GM18499 (cell line): ENCODE results near the gene KTN1.

Experiments
- ATAC-seq: cut with Tn5 transposase; IDR thresholded peaks from one replicate; pipeline ENCODE4 v1.9.1; 2021; ENCODE audit warnings: moderate number of reproducible peaks; ENCODE audit not compliant: insufficient read depth, unreplicated experiment

Gene KTN1

DNA sequence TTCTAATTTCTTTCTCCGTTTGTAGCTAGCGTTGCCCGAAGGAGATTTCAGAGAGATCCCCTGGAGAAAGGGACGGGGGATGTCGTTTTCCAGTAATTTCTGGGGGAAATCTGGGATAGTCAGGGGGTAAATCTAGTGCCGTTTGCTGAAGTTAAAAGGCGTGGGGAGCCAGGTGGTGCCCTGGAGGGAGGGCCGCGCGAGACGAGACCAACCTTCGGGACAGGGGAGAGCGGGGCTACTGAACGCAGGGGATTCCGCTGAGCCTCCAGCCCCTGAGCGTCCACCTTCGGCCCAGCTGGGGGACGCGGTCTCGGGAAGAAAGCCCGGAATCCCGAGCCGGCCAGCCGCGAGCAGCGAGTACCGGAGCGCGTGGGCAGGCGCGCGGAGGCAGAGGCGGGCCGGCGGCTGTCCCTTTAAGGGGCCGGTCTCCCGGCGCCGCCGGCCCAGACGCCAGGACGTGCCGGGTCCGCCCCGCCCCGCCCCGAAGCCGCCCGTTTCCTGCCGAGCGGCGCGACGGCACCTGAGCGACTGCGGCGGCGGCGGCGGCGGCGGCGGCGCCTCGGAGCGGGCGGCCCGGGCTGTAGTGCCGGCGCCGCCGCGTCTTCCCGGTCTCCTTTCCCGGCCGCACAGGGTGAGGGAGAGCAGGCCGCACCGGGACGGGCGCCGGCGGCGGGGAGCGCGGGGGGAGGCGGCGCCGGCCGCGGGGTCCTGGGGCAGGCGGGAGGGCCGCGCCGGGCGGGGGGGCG lies at the start of gene KTN1:
Gene KTN1 (plus strand): TSS at position 484 of the 746 bp plus-strand sequence. CDS start 31,842 bp downstream, outside the sequence.
- ATAC-seq: no peak

- no peak for ATAC-seq
Measured at GRCh38 chr14:55530464-55530863, 49.5 kb upstream of the KTN1 start.

DNA sequence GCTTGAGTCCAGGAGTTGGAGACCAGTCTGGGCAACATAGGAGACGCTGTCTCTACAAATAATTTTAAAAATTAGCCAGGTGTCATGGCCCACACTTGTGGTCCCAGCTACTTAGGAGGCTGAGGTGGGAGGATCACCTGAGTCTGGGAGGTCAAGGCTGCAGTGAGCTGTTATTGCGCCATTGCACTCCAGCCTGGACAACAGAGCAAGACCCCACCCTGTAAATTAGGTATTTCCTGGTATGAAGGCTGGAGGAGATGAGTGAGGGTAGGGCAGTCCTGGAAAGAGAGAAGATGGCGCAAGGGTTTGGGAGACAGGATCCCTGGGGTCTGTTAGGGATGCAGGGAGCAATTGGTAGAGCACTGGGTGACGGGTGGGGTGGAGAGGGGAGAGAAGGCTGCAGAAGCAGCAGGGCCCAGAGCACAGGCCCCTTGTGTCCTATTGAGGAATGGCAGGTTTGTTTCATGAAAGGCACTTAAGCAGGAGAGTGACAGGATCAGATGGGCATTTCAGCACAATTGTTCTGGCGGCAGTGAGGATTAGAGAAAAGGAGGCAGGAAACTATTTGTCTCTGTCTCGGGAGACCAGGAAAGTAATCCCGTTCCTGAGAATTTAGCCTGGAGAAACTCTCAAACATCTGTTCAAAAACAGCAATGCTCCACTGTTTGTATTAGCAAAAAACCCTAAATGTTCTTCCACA lies 47.2 kb upstream of the KTN1 start:
- ATAC-seq: no peak

GRCh38 chr14:55533960-55534359 lies 46.0 kb upstream of the KTN1 start:
- ATAC-seq: no peak

GRCh38 chr14:55535516-55536203 lies 44.3 kb upstream of the KTN1 start:
- no peak for ATAC-seq

- no peak for ATAC-seq
Measured at GRCh38 chr14:55536204-55536708, 43.8 kb upstream of the KTN1 start.

DNA sequence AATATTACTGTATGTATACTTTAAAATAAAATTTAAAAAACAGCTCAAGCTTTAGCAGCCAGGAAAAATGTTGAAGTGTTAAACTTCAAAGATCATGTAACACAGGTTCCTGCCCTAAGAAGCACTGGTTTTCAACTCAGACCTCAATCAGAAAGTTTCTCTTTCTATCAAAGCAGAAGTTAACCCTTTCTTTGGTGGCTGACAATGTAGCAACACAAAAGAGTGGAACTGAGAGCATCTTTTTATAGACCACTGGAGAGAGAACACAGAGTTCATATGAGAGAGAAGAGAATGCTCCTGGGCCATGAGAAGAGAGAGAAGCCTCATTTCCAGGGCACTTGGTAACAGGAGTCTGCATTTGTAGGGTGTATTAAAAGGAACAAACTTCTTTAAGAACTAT lies 42.2 kb upstream of the KTN1 start:
- no peak for ATAC-seq

DNA sequence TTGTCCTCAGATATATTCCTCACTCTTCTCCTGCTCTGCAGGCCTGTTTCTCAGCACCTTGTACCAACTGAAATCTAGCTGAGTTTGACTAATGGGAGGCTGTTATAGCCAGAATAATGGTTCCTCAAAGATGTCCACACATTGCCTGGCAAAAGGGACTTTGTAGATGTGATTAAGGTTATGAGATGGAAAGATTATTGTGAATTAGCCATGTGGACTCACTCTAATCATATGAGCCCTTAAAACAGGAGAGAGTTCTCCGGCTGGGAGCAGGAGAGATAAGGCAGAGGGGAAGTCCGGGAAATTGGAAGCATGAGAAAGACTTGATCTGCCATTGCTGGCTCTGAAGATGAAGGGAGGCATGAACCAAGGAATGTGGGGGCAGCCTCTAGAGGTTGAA lies 40.0 kb upstream of the KTN1 start:
- no peak for ATAC-seq

GRCh38 chr14:55540847-55541773 lies 38.9 kb upstream of the KTN1 start:
- ATAC-seq: no peak

DNA sequence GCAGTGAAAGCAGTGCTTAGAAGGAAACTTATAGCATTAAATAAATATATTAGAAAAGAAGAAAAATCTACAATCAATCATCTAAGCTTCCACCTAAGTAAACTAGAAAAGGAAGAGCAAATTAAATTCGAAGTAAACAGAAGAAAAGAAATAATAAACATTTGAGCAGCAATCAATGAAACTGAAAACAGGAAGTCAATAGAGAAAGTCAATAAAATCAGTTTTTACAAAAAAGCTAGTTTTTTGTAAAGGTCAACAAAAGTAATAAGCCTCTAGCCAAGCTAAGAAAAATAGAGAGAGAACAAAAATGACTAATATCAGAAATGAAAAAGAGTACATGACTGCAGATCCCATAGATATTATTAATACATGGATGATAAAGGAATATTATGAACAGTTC lies 34.2 kb upstream of the KTN1 start:
- ATAC-seq: no peak

DNA sequence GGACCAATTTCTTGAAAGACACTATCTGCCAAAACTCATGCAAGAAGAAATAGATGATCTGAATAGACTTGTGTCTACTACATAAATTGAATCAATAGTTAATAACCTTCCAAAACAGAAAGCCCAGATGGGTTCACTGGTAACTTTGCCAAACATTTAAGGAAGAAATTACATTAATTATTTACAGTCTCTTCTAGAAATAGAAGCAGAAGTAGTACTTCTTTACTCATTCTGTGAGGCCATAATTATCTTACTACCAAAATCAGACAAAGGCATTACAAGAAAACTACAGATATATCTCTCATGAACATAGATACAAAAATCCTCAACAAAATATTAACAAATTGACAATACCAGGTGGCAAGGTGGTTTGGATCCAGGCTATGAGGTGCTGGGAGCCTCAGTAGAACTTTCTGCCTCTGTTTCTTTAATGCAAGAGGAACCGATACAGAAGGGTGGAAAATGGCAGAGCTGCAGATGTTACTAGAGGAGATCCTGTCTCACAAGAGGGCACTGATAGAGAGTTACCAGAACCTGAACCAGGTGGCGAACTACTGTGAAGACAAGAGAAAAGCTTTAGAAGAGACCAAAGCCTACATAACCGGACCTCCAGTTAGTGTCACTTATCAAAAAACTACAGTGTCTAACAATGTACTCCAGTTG lies 33.7 kb upstream of the KTN1 start:
- no peak for ATAC-seq

DNA sequence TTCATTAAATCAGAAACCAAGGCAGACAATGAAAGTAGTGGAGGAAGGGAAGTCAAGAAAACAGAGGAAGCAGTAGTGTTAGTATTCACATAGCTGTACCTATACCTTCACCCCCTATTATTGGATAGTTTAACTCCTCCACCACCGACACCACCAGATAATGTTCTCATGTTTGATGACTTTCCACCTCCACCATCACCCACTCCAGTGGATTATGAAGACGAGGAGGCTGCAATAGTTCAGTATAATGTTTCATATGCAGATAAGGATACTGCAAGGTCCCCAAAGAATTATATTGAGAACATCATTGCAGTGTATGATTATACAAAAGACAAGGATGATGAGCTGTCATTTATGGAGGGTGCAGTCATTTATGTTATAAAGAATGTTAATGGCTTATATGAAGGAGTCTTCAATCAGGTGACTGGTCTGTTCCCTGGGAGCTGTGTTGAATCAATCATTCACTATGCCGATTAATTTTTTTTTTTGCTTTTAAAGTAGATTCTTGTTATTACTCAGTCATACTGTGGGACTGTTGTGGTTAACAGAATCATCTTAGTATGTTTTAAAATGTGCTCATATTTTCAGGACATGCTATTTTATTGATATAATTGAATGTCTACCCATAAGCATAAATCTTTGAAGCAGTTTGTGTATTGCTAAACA lies 32.2 kb upstream of the KTN1 start:
- ATAC-seq: no peak

- no peak for ATAC-seq
Measured at GRCh38 chr14:55553791-55554190, 26.2 kb upstream of the KTN1 start.

GRCh38 chr14:55556929-55557623 lies 22.9 kb upstream of the KTN1 start:
- ATAC-seq: no peak

- no peak for ATAC-seq
Measured at GRCh38 chr14:55562135-55562534, 17.9 kb upstream of the KTN1 start.

GRCh38 chr14:55568618-55569017 lies 11.4 kb upstream of the KTN1 start:
- ATAC-seq: no peak

DNA sequence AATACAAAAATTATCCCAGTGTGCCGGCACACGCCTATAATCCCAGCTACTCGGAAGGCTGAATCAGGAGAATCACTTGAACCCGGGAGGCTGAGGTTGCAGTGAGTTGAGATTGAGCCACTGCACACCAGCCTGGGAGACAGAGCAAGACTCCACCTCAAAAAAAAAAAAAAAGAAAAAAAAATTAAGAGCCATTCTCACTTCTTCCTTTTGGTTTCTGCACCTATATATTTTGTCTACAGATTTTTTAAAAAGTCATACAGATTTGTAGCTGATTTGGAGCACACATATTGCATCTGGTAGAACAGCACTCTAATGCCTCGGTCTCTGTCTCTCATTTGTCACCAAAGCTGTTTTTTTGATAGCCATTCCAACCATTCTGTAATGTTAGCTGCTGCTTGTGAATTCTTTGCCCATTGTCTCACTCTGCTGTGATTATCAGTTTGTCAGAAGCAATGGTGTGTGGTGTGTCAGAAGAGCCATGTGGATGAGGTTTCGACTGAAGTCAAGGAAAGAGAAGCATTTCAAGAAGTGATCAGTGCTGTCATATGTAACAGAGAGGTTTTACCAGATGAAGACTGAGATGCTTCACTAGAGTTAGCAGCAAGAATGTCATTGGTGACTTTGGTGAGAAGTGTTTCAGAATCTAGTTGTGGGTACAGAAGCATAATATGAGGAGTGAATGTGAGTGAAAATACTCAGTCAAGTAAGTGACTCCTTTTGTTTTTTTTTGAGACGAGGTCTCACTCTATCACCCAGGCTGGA lies 8.7 kb upstream of the KTN1 start:
- no peak for ATAC-seq

DNA sequence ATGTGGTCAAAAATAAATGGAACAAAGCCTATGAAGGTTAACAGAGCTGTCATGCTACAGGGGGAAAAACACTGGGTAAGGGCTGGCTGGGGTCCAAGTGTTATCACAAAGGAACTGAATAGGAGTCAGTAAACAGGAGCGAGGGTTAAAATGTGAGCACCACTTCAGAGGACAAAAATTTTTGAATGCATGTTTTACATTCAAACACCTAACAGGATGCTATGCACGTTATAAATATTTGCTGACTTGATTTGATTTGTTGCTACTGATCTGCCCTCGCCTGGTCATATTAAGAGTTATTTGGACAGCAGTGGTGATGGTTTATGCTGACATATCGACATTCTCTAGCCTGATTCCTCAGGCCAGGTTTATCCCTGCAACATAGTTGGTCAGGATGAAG lies 7.4 kb upstream of the KTN1 start:
- no peak for ATAC-seq
